MM.1S (cell line): Measurements from ENCODE around the gene OXER1.

ENCODE experiments used
- CTCF ChIP-seq: fragments of 300-600 bp; sonication (generic); IDR thresholded peaks from 2 replicates; pipeline ENCODE4 v1.5.1; 2016; ENCODE audit warnings: antibody characterized with exemption, low read length, mixed read lengths
- EZH2 ChIP-seq: fragments of 300-600 bp; sonication (generic); optimal IDR thresholded peaks from 2 replicates; pipeline ENCODE3; 2017; ENCODE audit warnings: low read depth, mild to moderate bottlenecking, antibody characterized with exemption, low read length, mixed read lengths

DNA sequence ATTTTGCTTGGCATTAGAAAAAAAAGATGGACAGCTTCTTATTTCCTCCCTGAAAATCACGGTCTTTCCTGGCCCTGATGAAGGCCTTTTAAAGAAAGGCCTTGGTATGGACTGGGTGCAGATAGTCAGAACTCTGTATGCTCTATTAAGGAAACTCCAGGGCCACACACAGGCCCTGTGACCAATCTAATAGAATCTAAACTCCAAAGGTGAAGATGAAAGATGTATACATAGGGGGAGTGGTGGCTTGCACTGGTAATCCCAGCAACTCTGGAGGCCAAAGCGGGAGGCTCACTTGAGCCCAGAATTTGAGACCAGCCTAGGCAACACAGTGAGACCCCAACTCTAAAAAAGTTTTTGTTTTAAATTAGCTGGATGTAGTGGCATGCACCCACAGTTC, 37.3 kb downstream of the OXER1 start:
- no peak for TF ChIP-seq CTCF
- no peak for TF ChIP-seq EZH2
